Body of pancreas (tissue), 4 donors: ENCODE results near the gene COL28A1. TPM values are rescaled to one million over a fixed set of nuclear protein-coding genes. Genes with fewer than 3 reads are reported as not detected.

Experiments used
- ATAC-seq: fragments of 150-250 bp; one replicate; pipeline ENCODE4 v1.9.1; 2016
- DNase-seq, 4 donors: peaks; one replicate each; pipeline ENCODE4 v3.0.0-alpha.2; 2019
- H3K27ac ChIP-seq, 4 donors: fragments of 200-600 bp; sonication (generic); 1 replicate in 3 of 4; 2 replicates in 1 of 4; pipeline versions ENCODE4 v1.5.1 to v1.6.1; 2016 to 2019; ENCODE audit warnings: mild to moderate bottlenecking in 1 of 4, mixed read lengths in 1 of 4, moderate library complexity in 1 of 4
- H3K27me3 ChIP-seq, 2 donors: fragments of 200-600 bp; sonication (generic); one replicate each; pipeline ENCODE4 v1.6.0; 2016; ENCODE audit warnings: mild to moderate bottlenecking in 1 of 2
- H3K36me3 ChIP-seq, 2 donors: fragments of 200-600 bp; sonication (generic); replicated peaks in 1 of 2; 2 replicates each; pipeline ENCODE4 v1.5.1; 2016; ENCODE audit warnings: low read depth in 2 of 2; ENCODE audit not compliant: insufficient read depth in 1 of 2
- H3K4me1 ChIP-seq: fragments of 200-600 bp; sonication (generic); one replicate; pipeline ENCODE4 v1.6.0; 2016
- H3K4me3 ChIP-seq, 2 donors: fragments of 200-600 bp; sonication (generic); 1 replicate in 1 of 2; 2 replicates in 1 of 2; pipeline ENCODE4 v1.5.1; 2016 to 2019
- H3K9me3 ChIP-seq, 3 donors: fragments of 200-600 bp; sonication (generic); 1 replicate in 2 of 3; 2 replicates in 1 of 3; pipeline ENCODE4 v1.5.1; 2016
- CTCF ChIP-seq, 7 experiments: fragments of 450-650 bp in 4 of 7; fragments of 200-600 bp in 3 of 7; sonication (generic) in 3 of 7; IDR thresholded peaks; one replicate each; pipeline ENCODE4 v1.5.1; 2016 to 2019; ENCODE audit warnings: antibody characterized with exemption in 7 of 7
- POLR2A ChIP-seq, 3 donors: fragments of 450-650 bp; IDR thresholded peaks; one replicate each; pipeline ENCODE4 v1.6.1; 2016; ENCODE audit warnings: antibody characterized with exemption in 3 of 3, mild to moderate bottlenecking in 2 of 3
- WGBS, 2 donors: methylation state at CpG; one replicate each; pipeline ENCODE4 v1.1.5; 2017; 5-methylcytosine and 5-hydroxymethylcytosine counted together
- intact Hi-C: fragments of 100-400 bp; cut with DNase I; formaldehyde crosslinking; loops from one replicate; pipeline ENCODE4 v1.15.1; 2023
- total RNA-seq, 2 donors: library from RNA; depleted of rRNA; stranded (reverse); fragments of >200 nt; gene quantifications; one replicate each; pipeline ENCODE4 v1.1.0, GENCODE V29; 2016

Gene COL28A1
- total RNA-seq, 2 donors from 2014 or later: 13.8 to 16.9 TPM

DNA sequence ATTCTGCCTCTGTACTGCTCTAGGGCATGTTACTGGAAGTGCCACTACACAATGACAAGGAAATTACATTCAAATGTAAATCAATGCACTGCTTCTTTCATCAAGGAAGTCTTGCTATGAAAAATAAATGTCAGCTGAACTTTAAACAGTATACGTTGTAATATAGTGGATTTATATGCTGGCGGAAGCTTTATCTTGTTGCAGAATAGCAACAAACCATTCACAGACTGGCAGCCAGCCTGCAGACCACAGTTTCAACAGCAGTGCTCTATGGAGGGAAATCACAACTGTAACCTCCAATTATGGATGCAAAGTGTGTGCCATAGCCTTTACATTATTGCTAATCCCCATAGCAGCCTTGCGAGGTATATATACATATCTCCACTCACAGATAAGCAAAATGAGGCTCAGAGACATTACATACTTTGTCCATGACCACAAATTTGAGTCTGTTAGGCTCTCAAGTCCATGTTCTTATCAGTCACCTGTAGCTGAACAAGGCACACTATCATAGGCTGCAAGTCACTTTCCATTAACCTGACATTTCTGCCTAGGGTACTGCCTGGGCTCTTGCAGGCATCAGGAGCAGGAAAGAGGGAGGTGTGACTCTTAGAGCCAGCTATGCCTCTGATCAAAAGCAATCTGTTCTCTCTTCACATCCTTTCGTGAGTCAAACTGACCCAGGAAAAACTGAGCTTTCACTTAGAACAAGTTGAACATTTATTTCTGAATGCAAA, 22.6 kb downstream of the COL28A1 start:
- Histone ChIP-seq H3K27ac (no peak overlapping the region), H3K4me1 (no peaks in the 10 kb centered on the region), H3K9me3 (no peaks in the 10 kb centered on the region), H3K4me3 (no peak overlapping the region), H3K36me3 (no peaks in the 10 kb centered on the region), H3K27me3 (no peaks in the 10 kb centered on the region)
- ATAC-seq (no peak), DNase-seq (no peak)
- WGBS, 2 donors: 77% methylated on average over 4 of the region's 4 CpGs
- intact Hi-C loops: no loop called here
- TF ChIP-seq CTCF (IDR thresholded peaks at IDR 0.05): no peak
- no peak for TF ChIP-seq POLR2A (IDR thresholded peaks at IDR 0.05)

DNA sequence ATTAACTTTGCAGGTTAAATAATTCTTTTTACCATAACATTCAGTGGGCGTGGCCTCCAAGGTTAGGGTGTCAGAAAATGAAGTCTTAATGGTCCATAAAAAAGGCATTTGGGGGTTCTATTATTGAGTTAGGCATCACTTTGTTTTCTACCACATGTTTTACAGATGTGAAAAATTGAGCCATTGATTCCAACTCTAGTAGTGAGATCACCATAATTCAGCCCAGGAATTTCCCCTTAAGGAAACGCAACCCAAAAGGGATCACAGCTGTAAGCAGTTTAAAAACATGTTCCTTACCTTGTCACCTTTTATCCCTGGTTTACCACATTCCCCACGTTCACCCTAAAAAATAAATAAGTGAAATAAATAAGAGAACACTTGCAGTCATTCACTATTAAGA, 24.9 kb downstream of the COL28A1 start:
- Histone ChIP-seq H3K4me1 (no peaks in the 10 kb centered on the region), H3K9me3 (no peaks in the 10 kb centered on the region), H3K27ac (no peak overlapping the region), H3K36me3 (no peaks in the 10 kb centered on the region), H3K27me3 (no peaks in the 10 kb centered on the region), H3K4me3 (no peak overlapping the region)
- intact Hi-C loops: no loop called here
- DNase-seq (no peak), ATAC-seq (no peak)
- TF ChIP-seq CTCF (IDR thresholded peaks at IDR 0.05) (no peak), POLR2A (IDR thresholded peaks at IDR 0.05) (no peak)
- WGBS, 2 donors: 93 to 97% methylated on average over 3 of the region's 3 CpGs

GRCh38 chr7:7505915-7506314, 29.8 kb downstream of the COL28A1 start:
- ATAC-seq: no peak
- TF ChIP-seq POLR2A (IDR thresholded peaks at IDR 0.05) (no peak), CTCF (IDR thresholded peaks at IDR 0.05) (no peak)
- H3K27me3 ChIP-seq: no peaks in the 10 kb centered on the region
- H3K4me1 ChIP-seq: no peaks in the 10 kb centered on the region
- no peak for DNase-seq
- H3K4me3 ChIP-seq: no peak overlapping the region
- no peaks in the 10 kb centered on the region for H3K9me3 ChIP-seq
- no peak overlapping the region for H3K27ac ChIP-seq
- intact Hi-C loops: no loop called here
- 73 to 75% methylated on average over 6 of the region's 6 CpGs for WGBS, 2 donors
- no peaks in the 10 kb centered on the region for H3K36me3 ChIP-seq

DNA sequence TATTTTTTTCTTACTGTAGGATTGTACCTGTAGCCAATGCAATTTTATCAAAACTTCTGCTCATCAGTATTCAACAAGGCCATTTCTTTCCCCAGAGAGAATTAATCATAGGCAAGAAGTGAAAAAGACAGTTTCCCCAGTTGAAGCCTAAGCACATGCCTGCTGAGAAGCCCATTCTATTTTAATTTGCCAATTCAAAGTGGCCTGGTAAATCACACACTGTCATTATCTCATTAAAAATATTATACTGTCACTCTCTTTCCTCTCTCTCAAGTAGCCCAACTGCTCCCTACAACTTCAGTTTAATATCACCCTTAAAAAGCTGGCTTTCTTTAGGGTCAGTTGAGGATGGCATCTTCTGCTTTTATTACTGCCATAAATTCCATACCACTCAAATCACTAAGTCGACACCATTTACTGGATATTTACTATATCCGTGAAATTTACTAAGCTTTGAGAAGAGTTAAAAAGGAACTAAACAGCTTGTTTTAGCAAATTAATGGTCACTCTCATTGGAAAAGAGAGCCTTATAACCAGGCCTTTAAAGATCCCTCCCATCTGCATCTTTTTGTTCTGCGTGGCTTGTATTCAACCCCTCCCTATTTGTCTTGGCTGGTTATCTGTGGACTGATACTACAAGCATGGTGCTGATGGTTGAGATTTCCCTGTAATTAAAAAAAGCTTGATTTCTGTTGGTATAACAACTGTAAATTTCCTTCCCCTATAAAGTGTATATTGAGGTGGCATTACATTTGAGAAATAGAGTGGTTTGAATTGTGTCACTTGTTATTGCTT, 30.6 kb downstream of the COL28A1 start:
- H3K27me3 ChIP-seq: no peaks in the 10 kb centered on the region
- H3K27ac ChIP-seq: no peak overlapping the region
- WGBS, 2 donors: 85 to 87% methylated on average over 3 of the region's 3 CpGs
- H3K4me1 ChIP-seq: no peaks in the 10 kb centered on the region
- no peaks in the 10 kb centered on the region for H3K9me3 ChIP-seq
- intact Hi-C loops: no loop called here
- TF ChIP-seq CTCF (IDR thresholded peaks at IDR 0.05) (no peak), POLR2A (IDR thresholded peaks at IDR 0.05) (no peak)
- H3K4me3 ChIP-seq: no peak overlapping the region
- no peak for ATAC-seq
- H3K36me3 ChIP-seq: no peaks in the 10 kb centered on the region
- no peak for DNase-seq
